A673 (cell line): ENCODE results near the gene ELF5. TPM values are rescaled to one million over a fixed set of nuclear protein-coding genes. Genes with fewer than 3 reads are reported as not detected.

ENCODE experiments used
- BruUV-seq: library from RNA; stranded (reverse); fragments of 400-500 nt; replicated peaks from 2 replicates; lab custom pipeline; 2021; lab: Mats Ljungman, UMichigan
- CTCF ChIA-PET: fragments of 300-600 bp; sonication (Branson Sonifier 250); formaldehyde crosslinking; loops from one replicate; lab custom pipeline; 2022; ENCODE audit warnings: antibody characterized with exemption; lab: Charles Lee
- POLR2A ChIA-PET: fragments of 300-600 bp; sonication (Branson Sonifier 250); formaldehyde crosslinking; loops from one replicate; lab custom pipeline; 2022; ENCODE audit warnings: antibody characterized with exemption; ENCODE audit not compliant: low non-redundant PET; lab: Charles Lee
- DNase-seq: peaks from one replicate; pipeline ENCODE4 v3.0.0-alpha.2; 2015; ENCODE audit warnings: low spot score
- H3K27ac ChIP-seq: fragments of 200-600 bp; sonication (generic); 2 replicates; pipeline ENCODE4 v1.5.1; 2016; ENCODE audit warnings: mixed run types, low read depth, mild to moderate bottlenecking, mixed read lengths, antibody characterized with exemption, low read length; ENCODE audit not compliant: poor library complexity, severe bottlenecking
- H3K27me3 ChIP-seq: fragments of 200-600 bp; sonication (generic); replicated peaks from 2 replicates; pipeline ENCODE4 v1.6.1; 2017; ENCODE audit warnings: mixed run types, low read depth, mild to moderate bottlenecking, mixed read lengths, antibody characterized with exemption, low read length; ENCODE audit not compliant: insufficient read depth, poor library complexity
- H3K36me3 ChIP-seq: fragments of 200-600 bp; sonication (generic); 2 replicates; pipeline ENCODE4 v1.6.1; 2016; ENCODE audit warnings: mixed run types, mild to moderate bottlenecking, mixed read lengths, antibody characterized with exemption, low read length; ENCODE audit not compliant: insufficient read depth, poor library complexity, severe bottlenecking
- H3K4me1 ChIP-seq: fragments of 200-600 bp; sonication (generic); 2 replicates; pipeline ENCODE4 v1.6.1; 2017; ENCODE audit warnings: mixed run types, mild to moderate bottlenecking, mixed read lengths, antibody characterized with exemption, low read length; ENCODE audit not compliant: insufficient read depth, poor library complexity, severe bottlenecking
- H3K4me3 ChIP-seq: fragments of 200-600 bp; sonication (generic); 2 replicates; pipeline ENCODE4 v1.5.1; 2016; ENCODE audit warnings: low read depth, mixed run types, mild to moderate bottlenecking, mixed read lengths, low read length; ENCODE audit not compliant: poor library complexity, severe bottlenecking
- H3K9me3 ChIP-seq: fragments of 200-600 bp; sonication (generic); 2 replicates; pipeline ENCODE4 v1.6.1; 2016; ENCODE audit warnings: mixed run types, low read depth, mild to moderate bottlenecking, mixed read lengths, antibody characterized with exemption, low read length; ENCODE audit not compliant: poor library complexity, severe bottlenecking
- EZH2 ChIP-seq: fragments of 200-600 bp; sonication (generic); IDR thresholded peaks from 2 replicates; pipeline ENCODE4 v1.6.1; 2017; ENCODE audit warnings: borderline replicate concordance, low read depth, mild to moderate bottlenecking, mixed read lengths, antibody characterized with exemption, low read length; ENCODE audit not compliant: poor library complexity, severe bottlenecking
- intact Hi-C: fragments of 100-400 bp; cut with micrococcal nuclease; formaldehyde crosslinking; loops from one replicate; pipeline ENCODE4 v1.10.0; 2022; ENCODE audit not compliant: unreplicated experiment
- total RNA-seq: library from RNA; stranded (reverse); gene quantifications from 2 replicates; pipeline ENCODE4 v1.2.3, GENCODE V29; 2021
- TF ChIP-seq, protein P1 (sequence below): fragments of 300-800, 200-600 bp; sonication (generic); conservative IDR thresholded peaks from 2 replicates; pipeline ENCODE4 v1.5.1; 2017; ENCODE audit warnings: low read depth, mild to moderate bottlenecking, antibody characterized with exemption, low read length, moderate library complexity, mixed read lengths

Gene ELF5
- total RNA-seq, 1 experiment from 2014 or later = not detected

DNA sequence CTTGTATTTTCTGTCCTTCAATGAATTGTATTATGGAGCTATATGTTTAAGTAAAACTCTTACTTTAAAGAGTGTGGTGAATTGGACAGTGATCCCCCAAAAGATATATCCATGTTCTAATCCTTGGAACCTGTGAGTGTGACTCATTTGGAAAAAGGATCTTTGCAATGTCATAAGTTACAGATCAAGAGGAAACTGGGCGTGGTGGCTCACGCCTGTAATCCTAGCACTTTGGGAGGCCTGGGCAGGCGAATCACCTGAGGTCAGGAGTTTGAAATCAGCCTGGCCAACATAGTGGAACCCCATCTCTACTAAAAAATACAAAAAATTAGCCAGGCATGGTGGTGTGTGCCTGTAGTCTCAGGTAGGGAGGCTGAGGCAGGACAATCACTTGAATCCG lies 36.7 kb downstream of the ELF5 start:
- ChIA-PET POLR2A (no interaction called here), CTCF (no interaction called here)
- Histone ChIP-seq H3K27me3 (peaks cover 8% of the 10 kb centered on the region), H3K4me1 (no peaks in the 10 kb centered on the region), H3K27ac (no peak overlapping the region), H3K36me3 (no peaks in the 10 kb centered on the region), H3K9me3 (no peaks in the 10 kb centered on the region), H3K4me3 (no peak overlapping the region)
- intact Hi-C loops = no loop called here
- no peak for DNase-seq
- TF ChIP-seq EZH2 = no peak
- TF ChIP-seq, protein P1, sequence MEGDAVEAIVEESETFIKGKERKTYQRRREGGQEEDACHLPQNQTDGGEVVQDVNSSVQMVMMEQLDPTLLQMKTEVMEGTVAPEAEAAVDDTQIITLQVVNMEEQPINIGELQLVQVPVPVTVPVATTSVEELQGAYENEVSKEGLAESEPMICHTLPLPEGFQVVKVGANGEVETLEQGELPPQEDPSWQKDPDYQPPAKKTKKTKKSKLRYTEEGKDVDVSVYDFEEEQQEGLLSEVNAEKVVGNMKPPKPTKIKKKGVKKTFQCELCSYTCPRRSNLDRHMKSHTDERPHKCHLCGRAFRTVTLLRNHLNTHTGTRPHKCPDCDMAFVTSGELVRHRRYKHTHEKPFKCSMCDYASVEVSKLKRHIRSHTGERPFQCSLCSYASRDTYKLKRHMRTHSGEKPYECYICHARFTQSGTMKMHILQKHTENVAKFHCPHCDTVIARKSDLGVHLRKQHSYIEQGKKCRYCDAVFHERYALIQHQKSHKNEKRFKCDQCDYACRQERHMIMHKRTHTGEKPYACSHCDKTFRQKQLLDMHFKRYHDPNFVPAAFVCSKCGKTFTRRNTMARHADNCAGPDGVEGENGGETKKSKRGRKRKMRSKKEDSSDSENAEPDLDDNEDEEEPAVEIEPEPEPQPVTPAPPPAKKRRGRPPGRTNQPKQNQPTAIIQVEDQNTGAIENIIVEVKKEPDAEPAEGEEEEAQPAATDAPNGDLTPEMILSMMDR = no peak
- BruUV-seq = no TSS peak

DNA sequence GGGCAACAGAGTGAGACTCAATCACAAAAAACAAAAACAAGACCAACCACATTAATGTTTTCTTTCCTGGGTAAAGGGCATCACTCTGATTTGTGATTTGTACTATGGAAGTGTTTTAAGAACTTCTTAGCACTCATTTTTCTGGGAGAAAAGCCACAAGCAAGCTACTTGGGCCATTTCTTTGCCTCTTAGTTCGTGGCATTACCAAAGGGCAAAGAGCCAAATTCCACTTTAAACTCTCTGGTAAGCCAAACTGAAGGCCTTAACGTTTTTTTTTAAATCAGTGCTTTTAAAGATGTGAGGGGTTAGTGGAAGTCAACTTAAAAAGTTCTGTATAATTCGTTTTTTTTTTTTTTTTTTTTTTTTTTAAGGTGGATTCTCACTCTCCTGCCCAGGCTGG lies 37.9 kb downstream of the ELF5 start:
- H3K4me3 ChIP-seq = no peak overlapping the region
- intact Hi-C loops = no loop called here
- BruUV-seq = no TSS peak
- no peaks in the 10 kb centered on the region for H3K9me3 ChIP-seq
- no peaks in the 10 kb centered on the region for H3K4me1 ChIP-seq
- H3K27ac ChIP-seq = no peak overlapping the region
- H3K36me3 ChIP-seq = no peaks in the 10 kb centered on the region
- peaks cover 8% of the 10 kb centered on the region for H3K27me3 ChIP-seq
- CTCF ChIA-PET = no interaction called here
- POLR2A ChIA-PET = interaction anchor here (0.7 kb wide), 1 partner anchor 117 kb away, joined by 13 read pairs; no protein-coding TSS in a partner anchor
- TF ChIP-seq EZH2 = no peak
- TF ChIP-seq, protein P1 = no peak
- no peak for DNase-seq

DNA sequence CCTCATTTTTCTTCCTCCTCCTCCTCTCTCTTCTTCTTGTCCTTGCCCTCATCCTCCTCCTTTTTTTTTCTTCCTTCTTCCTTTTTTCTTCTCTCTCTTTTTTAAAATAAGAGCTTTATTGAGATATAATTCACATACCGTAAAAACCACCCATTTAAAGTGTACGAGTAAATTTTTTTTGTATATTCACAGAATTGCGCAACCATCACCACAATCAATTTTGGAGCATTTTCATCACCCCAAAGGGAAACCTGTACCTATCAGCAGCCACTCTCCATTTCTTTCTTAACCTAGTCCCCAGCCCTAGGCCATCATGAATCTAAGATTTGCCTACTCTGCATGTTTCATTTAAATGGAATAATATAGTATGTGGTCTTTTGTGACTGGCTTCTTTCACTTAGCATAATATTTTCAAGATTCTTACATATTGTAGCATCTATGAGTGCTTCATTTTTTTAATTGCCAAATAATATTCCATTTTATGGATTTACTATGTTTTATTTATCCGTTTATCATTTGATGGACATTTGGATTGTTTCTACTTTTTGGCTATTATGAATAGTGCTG lies 39.9 kb downstream of the ELF5 start:
- TF ChIP-seq, protein P1 = no peak
- no peak for TF ChIP-seq EZH2
- no peak for DNase-seq
- no TSS peak for BruUV-seq
- Histone ChIP-seq H3K4me3 (no peak overlapping the region), H3K4me1 (no peaks in the 10 kb centered on the region), H3K27ac (no peak overlapping the region), H3K36me3 (no peaks in the 10 kb centered on the region), H3K27me3 (peaks cover 8% of the 10 kb centered on the region), H3K9me3 (no peaks in the 10 kb centered on the region)
- CTCF ChIA-PET = interaction anchor here (0.6 kb wide), 1 partner anchor 83 kb away, joined by 3 read pairs; no protein-coding TSS in a partner anchor
- intact Hi-C loops = no loop called here
- POLR2A ChIA-PET = no interaction called here
